ENCODE measurements around the gene MAP1B. TPM values are rescaled to one million over a fixed set of nuclear protein-coding genes. Genes with fewer than 3 reads are reported as not detected.

The MAP1B gene
- total RNA-seq, 1 experiment from 2014 or later = 43.8 TPM

- DNase-seq (ENCODE audit: unreplicated experiment) = no peak
- H3K27me3 Mint-ChIP-seq (ENCODE audit: insufficient read depth, unreplicated experiment) = peaks cover 2% of the 10 kb centered on the region
- H3K4me1 Mint-ChIP-seq (ENCODE audit: insufficient read depth, unreplicated experiment) = no peaks in the 10 kb centered on the region
- H3K4me3 Mint-ChIP-seq (ENCODE audit: unreplicated experiment) = no peak overlapping the region
- H3K9me3 Mint-ChIP-seq (ENCODE audit: unreplicated experiment) = no peaks in the 10 kb centered on the region
- CTCF ChIA-PET = no interaction called here
- no TSS peak for BruUV-seq (replicated peaks)
- H3K27ac Mint-ChIP-seq (ENCODE audit: low read depth, unreplicated experiment) = no peak overlapping the region
- intact Hi-C loops (cut with micrococcal nuclease) = no loop called here
- POLR2A ChIA-PET = interaction anchor here (1.1 kb wide), 1 partner anchor 205 kb away, joined by 3 read pairs; no protein-coding TSS in a partner anchor
- TF ChIP-seq CTCF (IDR thresholded peaks at IDR 0.05; ENCODE audit: unreplicated experiment) = no peak
- peaks cover 4% of the 10 kb centered on the region for H3K36me3 Mint-ChIP-seq (ENCODE audit: insufficient read depth, unreplicated experiment)
Observed at GRCh38 chr5:72076621-72077300, 30.5 kb upstream of the MAP1B start.

GRCh38 chr5:72077390-72077789, 29.9 kb upstream of the MAP1B start:
- Mint-ChIP-seq H3K27me3 (ENCODE audit: insufficient read depth, unreplicated experiment) (peaks cover 8% of the 10 kb centered on the region), H3K9me3 (ENCODE audit: unreplicated experiment) (no peaks in the 10 kb centered on the region), H3K27ac (ENCODE audit: low read depth, unreplicated experiment) (no peak overlapping the region), H3K4me3 (ENCODE audit: unreplicated experiment) (no peak overlapping the region), H3K4me1 (ENCODE audit: insufficient read depth, unreplicated experiment) (no peaks in the 10 kb centered on the region), H3K36me3 (ENCODE audit: insufficient read depth, unreplicated experiment) (peaks cover 4% of the 10 kb centered on the region)
- CTCF ChIA-PET = no interaction called here
- no TSS peak for BruUV-seq (replicated peaks)
- POLR2A ChIA-PET = no interaction called here
- DNase-seq (ENCODE audit: unreplicated experiment) = no peak
- intact Hi-C loops (cut with micrococcal nuclease) = no loop called here
- no peak for TF ChIP-seq CTCF (IDR thresholded peaks at IDR 0.05; ENCODE audit: unreplicated experiment)

- no peak overlapping the region for H3K27ac Mint-ChIP-seq (ENCODE audit: low read depth, unreplicated experiment)
- no peak for DNase-seq (ENCODE audit: unreplicated experiment)
- peaks cover 4% of the 10 kb centered on the region for H3K36me3 Mint-ChIP-seq (ENCODE audit: insufficient read depth, unreplicated experiment)
- ChIA-PET CTCF (interaction anchor here (0.6 kb wide), 2 partner anchors 180 to 862 kb away, joined by 3 to 5 read pairs; no protein-coding TSS in a partner anchor), POLR2A (no interaction called here)
- no peak overlapping the region for H3K4me3 Mint-ChIP-seq (ENCODE audit: unreplicated experiment)
- H3K4me1 Mint-ChIP-seq (ENCODE audit: insufficient read depth, unreplicated experiment) = no peaks in the 10 kb centered on the region
- BruUV-seq (replicated peaks) = no TSS peak
- intact Hi-C loops (cut with micrococcal nuclease) = no loop called here
- peaks cover 27% of the 10 kb centered on the region for H3K27me3 Mint-ChIP-seq (ENCODE audit: insufficient read depth, unreplicated experiment)
- no peaks in the 10 kb centered on the region for H3K9me3 Mint-ChIP-seq (ENCODE audit: unreplicated experiment)
- no peak for TF ChIP-seq CTCF (IDR thresholded peaks at IDR 0.05; ENCODE audit: unreplicated experiment)
Observed at GRCh38 chr5:72079288-72079687, 28.0 kb upstream of the MAP1B start.

- ChIA-PET POLR2A (no interaction called here), CTCF (no interaction called here)
- intact Hi-C loops (cut with micrococcal nuclease) = no loop called here
- peak; percentile 14 for DNase-seq (ENCODE audit: unreplicated experiment)
- Mint-ChIP-seq H3K36me3 (ENCODE audit: insufficient read depth, unreplicated experiment) (peaks cover 4% of the 10 kb centered on the region), H3K9me3 (ENCODE audit: unreplicated experiment) (no peaks in the 10 kb centered on the region), H3K4me1 (ENCODE audit: insufficient read depth, unreplicated experiment) (no peaks in the 10 kb centered on the region), H3K27ac (ENCODE audit: low read depth, unreplicated experiment) (no peak overlapping the region), H3K27me3 (ENCODE audit: insufficient read depth, unreplicated experiment) (peaks cover 29% of the 10 kb centered on the region), H3K4me3 (ENCODE audit: unreplicated experiment) (no peak overlapping the region)
- no peak for TF ChIP-seq CTCF (IDR thresholded peaks at IDR 0.05; ENCODE audit: unreplicated experiment)
- BruUV-seq (replicated peaks) = no TSS peak
Observed at GRCh38 chr5:72082048-72082447, 25.2 kb upstream of the MAP1B start.

Data from MCF 10A (cell line).